HEK293 (cell line): Measurements from ENCODE around the gene CHST9.

Source experiments
- CTCF ChIA-PET: fragments of 350-600 bp; formaldehyde crosslinking; extraction: SDS; loops from one replicate; lab custom pipeline; 2021; ENCODE audit warnings: antibody characterized with exemption; lab: Yijun Ruan, JAX
- POLR2A ChIA-PET: fragments of 300-600 bp; formaldehyde crosslinking; extraction: SDS; loops from one replicate; lab custom pipeline; 2020; ENCODE audit warnings: antibody characterized with exemption, inconsistent platforms; lab: Yijun Ruan, JAX
- H3K27ac ChIP-seq: fragments of 200-500 bp; sonication (Bioruptor generic); 2 replicates; pipeline ENCODE4 v1.5.1; 2014; ENCODE audit warnings: low read depth, low read length, control low read depth, inconsistent platforms; ENCODE audit errors: extremely low read depth
- H3K36me3 ChIP-seq, 2 experiments: fragments of 200-500 bp in 1 of 2; sonication (Bioruptor generic) in 1 of 2; 1 replicate in 1 of 2; 2 replicates in 1 of 2; pipeline ENCODE4 v1.5.1; 2014 to 2017; ENCODE audit warnings: inconsistent platforms in 2 of 2, low read length in 2 of 2; ENCODE audit not compliant: control insufficient read depth in 2 of 2, insufficient read depth in 1 of 2
- H3K4me1 ChIP-seq: fragments of 200-500 bp; sonication (Bioruptor generic); 2 replicates; pipeline ENCODE4 v1.5.1; 2014; ENCODE audit warnings: mild to moderate bottlenecking, low read length, inconsistent platforms; ENCODE audit not compliant: control insufficient read depth, insufficient read depth
- H3K4me3 ChIP-seq: 2 replicates; pipeline ENCODE4 v1.5.1; 2011; ENCODE audit warnings: low read depth, mild to moderate bottlenecking, control low read depth, low read length, moderate library complexity
- H3K9me3 ChIP-seq: fragments of 200-500 bp; sonication (Bioruptor generic); 2 replicates; pipeline ENCODE4 v1.5.1; 2014; ENCODE audit warnings: low read depth, low read length, inconsistent platforms; ENCODE audit not compliant: control insufficient read depth, insufficient read depth
- GFI1B ChIP-seq: fragments of 450-650 bp; formaldehyde crosslinking; IDR thresholded peaks from 2 replicates; pipeline ENCODE4 v1.5.1; 2016; ENCODE audit warnings: missing biosample characterization, missing genetic modification characterization
- HOXA7 ChIP-seq: sonication (generic); formaldehyde crosslinking; IDR thresholded peaks from 2 replicates; pipeline ENCODE4 v1.8.1; 2022; ENCODE audit warnings: missing genetic modification reagents, borderline replicate concordance
- KLF8 ChIP-seq: fragments of 450-650 bp; formaldehyde crosslinking; IDR thresholded peaks from 2 replicates; pipeline ENCODE4 v1.5.1; 2016; ENCODE audit warnings: missing biosample characterization, missing genetic modification characterization
- OSR2 ChIP-seq: fragments of 450-650 bp; formaldehyde crosslinking; IDR thresholded peaks from 2 replicates; pipeline ENCODE4 v1.5.1; 2016; ENCODE audit warnings: missing biosample characterization, missing genetic modification characterization
- PBX3 ChIP-seq: sonication (generic); formaldehyde crosslinking; IDR thresholded peaks from 2 replicates; pipeline ENCODE4 v1.8.1; 2022; ENCODE audit warnings: mild to moderate bottlenecking, moderate library complexity, missing genetic modification reagents
- PRDM6 ChIP-seq: fragments of 450-650 bp; formaldehyde crosslinking; IDR thresholded peaks from 2 replicates; pipeline ENCODE4 v1.5.1; 2017; ENCODE audit warnings: missing biosample characterization, missing genetic modification characterization
- SP2 ChIP-seq: fragments of 450-650 bp; formaldehyde crosslinking; IDR thresholded peaks from 2 replicates; pipeline ENCODE4 v1.5.1; 2016; ENCODE audit warnings: missing biosample characterization, missing genetic modification characterization
- ZBTB10 ChIP-seq: fragments of 450-650 bp; formaldehyde crosslinking; IDR thresholded peaks from 2 replicates; pipeline ENCODE4 v1.5.1; 2016; ENCODE audit warnings: missing biosample characterization, missing genetic modification characterization
- ZNF132 ChIP-seq: fragments of 450-650 bp; formaldehyde crosslinking; IDR thresholded peaks from 2 replicates; pipeline ENCODE4 v1.5.1; 2017; ENCODE audit warnings: missing biosample characterization, missing genetic modification characterization, borderline replicate concordance
- ZNF140 ChIP-seq: fragments of 450-650 bp; formaldehyde crosslinking; IDR thresholded peaks from 2 replicates; pipeline ENCODE4 v1.5.1; 2016; ENCODE audit warnings: missing biosample characterization, missing genetic modification characterization
- ZNF148 ChIP-seq: fragments of 450-650 bp; formaldehyde crosslinking; IDR thresholded peaks from 2 replicates; pipeline ENCODE4 v1.5.0; 2017; ENCODE audit warnings: missing biosample characterization, missing genetic modification characterization, borderline replicate concordance
- ZNF184 ChIP-seq: fragments of 450-650 bp; IDR thresholded peaks from 2 replicates; pipeline ENCODE4 v1.5.1; 2018; ENCODE audit warnings: missing biosample characterization, mild to moderate bottlenecking, missing genetic modification characterization
- ZNF19 ChIP-seq: fragments of 450-650 bp; formaldehyde crosslinking; IDR thresholded peaks from 2 replicates; pipeline ENCODE4; 2016; ENCODE audit warnings: missing biosample characterization, missing genetic modification characterization, low read depth
- ZNF341 ChIP-seq: fragments of 450-650 bp; formaldehyde crosslinking; IDR thresholded peaks from 2 replicates; pipeline ENCODE4; 2016; ENCODE audit warnings: low read depth, missing biosample characterization, missing genetic modification characterization
- ZNF362 ChIP-seq: fragments of 450-650 bp; formaldehyde crosslinking; IDR thresholded peaks from 2 replicates; pipeline ENCODE4 v1.5.1; 2016; ENCODE audit warnings: missing biosample characterization, missing genetic modification characterization
- ZNF366 ChIP-seq: fragments of 450-650 bp; formaldehyde crosslinking; conservative IDR thresholded peaks from 2 replicates; pipeline ENCODE4 v1.5.1; 2016; ENCODE audit warnings: missing biosample characterization, missing genetic modification characterization
- ZNF473 ChIP-seq: fragments of 450-650 bp; formaldehyde crosslinking; IDR thresholded peaks from 2 replicates; pipeline ENCODE4 v1.5.1; 2017; ENCODE audit warnings: missing biosample characterization, missing genetic modification characterization
- ZNF521 ChIP-seq: fragments of 450-650 bp; formaldehyde crosslinking; IDR thresholded peaks from 2 replicates; pipeline ENCODE4 v1.5.1; 2017; ENCODE audit warnings: missing biosample characterization, mild to moderate bottlenecking, missing genetic modification characterization
- ZNF530 ChIP-seq: fragments of 450-650 bp; formaldehyde crosslinking; IDR thresholded peaks from 2 replicates; pipeline ENCODE4 v1.5.1; 2016; ENCODE audit warnings: low read depth, missing biosample characterization, missing genetic modification characterization
- ZNF548 ChIP-seq: fragments of 450-650 bp; formaldehyde crosslinking; IDR thresholded peaks from 2 replicates; pipeline ENCODE4 v1.5.1; 2016; ENCODE audit warnings: missing biosample characterization, missing genetic modification characterization
- ZNF624 ChIP-seq: fragments of 450-650 bp; formaldehyde crosslinking; IDR thresholded peaks from 2 replicates; pipeline ENCODE4 v1.5.1; 2017; ENCODE audit warnings: missing biosample characterization, missing genetic modification characterization
- ZNF670 ChIP-seq: fragments of 450-650 bp; formaldehyde crosslinking; IDR thresholded peaks from 2 replicates; pipeline ENCODE4 v1.5.1; 2016; ENCODE audit warnings: missing biosample characterization, missing genetic modification characterization, low read depth
- ZNF701 ChIP-seq: fragments of 450-650 bp; formaldehyde crosslinking; IDR thresholded peaks from 2 replicates; pipeline ENCODE4 v1.5.1; 2016; ENCODE audit warnings: missing biosample characterization, missing genetic modification characterization
- ZNF768 ChIP-seq: fragments of 450-650 bp; formaldehyde crosslinking; IDR thresholded peaks from 2 replicates; pipeline ENCODE4 v1.5.1; 2018; ENCODE audit warnings: missing biosample characterization, mild to moderate bottlenecking, missing genetic modification characterization
- ZNF791 ChIP-seq: fragments of 450-650 bp; formaldehyde crosslinking; IDR thresholded peaks from 2 replicates; pipeline ENCODE4 v1.5.1; 2016; ENCODE audit warnings: missing biosample characterization, missing genetic modification characterization
- ZNF837 ChIP-seq: fragments of 450-650 bp; formaldehyde crosslinking; IDR thresholded peaks from 2 replicates; pipeline ENCODE4 v1.5.1; 2016; ENCODE audit warnings: missing biosample characterization, missing genetic modification characterization

CHST9 gene

GRCh38 chr18:26960911-26961310 is 224.2 kb downstream of the CHST9 start:
- POLR2A ChIA-PET: no interaction called here
- CTCF ChIA-PET: interaction anchor here (0.6 to 0.7 kb wide), 2 partner anchors 156 to 530 kb away, joined by 4 read pairs; no protein-coding TSS in a partner anchor
- no peaks in the 10 kb centered on the region for H3K36me3 ChIP-seq
- H3K4me3 ChIP-seq: no peak overlapping the region
- no peak overlapping the region for H3K27ac ChIP-seq
- TF ChIP-seq PBX3 (CRISPR knock-in tag) (no peak), ZBTB10 (tag by site-specific recombination) (no peak), ZNF670 (tag by site-specific recombination) (no peak), HOXA7 (no peak), ZNF548 (tag by site-specific recombination) (no peak), KLF8 (tag by site-specific recombination) (no peak), ZNF530 (tag by site-specific recombination) (no peak), ZNF473 (tag by site-specific recombination) (no peak), ZNF521 (tag by site-specific recombination) (no peak), ZNF19 (tag by site-specific recombination) (no peak), SP2 (no peak), ZNF362 (no peak), OSR2 (tag by site-specific recombination) (no peak), ZNF624 (tag by site-specific recombination) (no peak), ZNF768 (tag by site-specific recombination) (no peak), ZNF837 (tag by site-specific recombination) (no peak), ZNF148 (tag by site-specific recombination) (no peak)
- no peaks in the 10 kb centered on the region for H3K9me3 ChIP-seq
- no peaks in the 10 kb centered on the region for H3K4me1 ChIP-seq

GRCh38 chr18:26956863-26957262 is 228.2 kb downstream of the CHST9 start:
- no peaks in the 10 kb centered on the region for H3K9me3 ChIP-seq

More at GRCh38 chr18:26956863-26957262, 228.2 kb downstream of the CHST9 start:
- H3K4me1 ChIP-seq: no peaks in the 10 kb centered on the region
- TF ChIP-seq ZNF701 (no peak), ZNF341 (tag by site-specific recombination) (no peak), ZNF366 (tag by site-specific recombination) (no peak), ZNF184 (tag by site-specific recombination) (no peak), ZNF132 (tag by site-specific recombination) (no peak), GFI1B (no peak), ZNF791 (tag by site-specific recombination) (no peak), PRDM6 (tag by site-specific recombination) (no peak), ZNF624 (tag by site-specific recombination) (no peak), ZNF140 (tag by site-specific recombination) (no peak)
- no peak overlapping the region for H3K27ac ChIP-seq
- H3K4me3 ChIP-seq: no peak overlapping the region
- CTCF ChIA-PET: interaction anchor here (0.5 to 1.1 kb wide), 3 partner anchors 12 to 153 kb away, joined by 3 to 5 read pairs (median 3); no protein-coding TSS in a partner anchor
- H3K36me3 ChIP-seq: no peaks in the 10 kb centered on the region
- POLR2A ChIA-PET: no interaction called here
